Liver (tissue), 9 donors: ENCODE measurements around the gene BTBD9. TPM values are rescaled to one million over a fixed set of nuclear protein-coding genes. Genes with fewer than 3 reads are reported as not detected.

Experiments used
- DNase-seq: peaks from one replicate; pipeline ENCODE4 v3.0.0-alpha.2; 2017; ENCODE audit warnings: low spot score
- H3K27ac ChIP-seq, 2 donors: one replicate each; pipeline ENCODE4 v1.7.0; 2013; ENCODE audit warnings: inconsistent platforms in 2 of 2, low read length in 2 of 2, control low read depth in 1 of 2, low read depth in 1 of 2, mild to moderate bottlenecking in 1 of 2
- H3K27me3 ChIP-seq, 4 donors: one replicate each; pipeline versions ENCODE4 v1.6.1 to v1.7.0; 2013; ENCODE audit warnings: low read length in 3 of 4, inconsistent platforms in 1 of 4, mild to moderate bottlenecking in 1 of 4, moderate library complexity in 1 of 4; ENCODE audit not compliant: control insufficient read depth in 4 of 4, insufficient read depth in 4 of 4
- H3K36me3 ChIP-seq, 4 donors: one replicate each; pipeline versions ENCODE4 v1.6.1 to v1.7.0; 2013; ENCODE audit warnings: low read length in 3 of 4, mild to moderate bottlenecking in 3 of 4, low read depth in 1 of 4, moderate library complexity in 1 of 4; ENCODE audit not compliant: control insufficient read depth in 4 of 4, insufficient read depth in 3 of 4
- H3K4me1 ChIP-seq, 4 donors: one replicate each; pipeline versions ENCODE4 v1.6.1 to v1.7.0; 2013; ENCODE audit warnings: low read length in 3 of 4, mild to moderate bottlenecking in 3 of 4, moderate library complexity in 1 of 4; ENCODE audit not compliant: control insufficient read depth in 4 of 4, insufficient read depth in 4 of 4
- H3K4me3 ChIP-seq, 3 donors: one replicate each; pipeline versions ENCODE4 v1.6.1 to v1.7.0; 2013; ENCODE audit warnings: low read length in 3 of 3, control low read depth in 1 of 3, low read depth in 1 of 3, mild to moderate bottlenecking in 1 of 3
- H3K9ac ChIP-seq, 2 donors: one replicate each; pipeline ENCODE4 v1.7.0; 2013; ENCODE audit warnings: low read length in 2 of 2, mild to moderate bottlenecking in 2 of 2, moderate library complexity in 2 of 2, control low read depth in 1 of 2, low read depth in 1 of 2
- H3K9me3 ChIP-seq, 4 donors: one replicate each; pipeline versions ENCODE4 v1.6.1 to v1.7.0; 2013; ENCODE audit warnings: low read length in 3 of 4; ENCODE audit not compliant: control insufficient read depth in 4 of 4
- FOXA1 ChIP-seq: IDR thresholded peaks from 2 replicates; pipeline ENCODE4 v1.6.1; 2016; ENCODE audit warnings: antibody characterized with exemption
- HNF4A ChIP-seq, 2 donors: conservative IDR thresholded peaks; 2 replicates each; pipeline ENCODE4 v1.6.1; 2016; ENCODE audit warnings: antibody characterized with exemption in 2 of 2, mild to moderate bottlenecking in 2 of 2
- HNF4G ChIP-seq: IDR thresholded peaks from 2 replicates; pipeline ENCODE4 v1.6.1; 2016; ENCODE audit warnings: antibody characterized with exemption
- JUND ChIP-seq, 2 donors: IDR thresholded peaks; 2 replicates each; pipeline ENCODE4 v1.6.1; 2016; ENCODE audit warnings: antibody characterized with exemption in 2 of 2
- NR2F2 ChIP-seq: IDR thresholded peaks from 2 replicates; pipeline ENCODE4 v1.6.1; 2016; ENCODE audit warnings: antibody characterized with exemption
- RAD21 ChIP-seq, 2 donors: IDR thresholded peaks; 2 replicates each; pipeline ENCODE4 v1.6.1; 2016; ENCODE audit warnings: antibody characterized with exemption in 2 of 2, mild to moderate bottlenecking in 2 of 2
- SP1 ChIP-seq: IDR thresholded peaks from 2 replicates; pipeline ENCODE4 v1.6.1; 2018; ENCODE audit warnings: antibody characterized with exemption, mild to moderate bottlenecking
- WGBS: extraction: QIAGEN DNeasy Blood & Tissue Kit; methylation state at CpG from one replicate; pipeline ENCODE4 v1.1.7; 2013; 5-methylcytosine and 5-hydroxymethylcytosine counted together
- polyA plus RNA-seq, 2 donors: library from polyadenylated mRNA; stranded (reverse) in 1 of 2; unstranded in 1 of 2; fragments of 200-250 nt in 1 of 2; fragments of >200 nt in 1 of 2; fragmentation: Nextera tagmentation in 1 of 2; extraction: Ambion mirVana in 1 of 2; gene quantifications; one replicate each; pipeline versions ENCODE4 v1.2.1 to v1.2.3, GENCODE V29; 2013 to 2015
- total RNA-seq, 2 donors: library from RNA; depleted of rRNA; stranded (reverse); fragments of >200 nt; gene quantifications; one replicate each; pipeline ENCODE4 v1.2.3, GENCODE V29; 2014
- TF ChIP-seq, protein P1 (sequence below): IDR thresholded peaks from 2 replicates; pipeline ENCODE4 v1.6.1; 2016; ENCODE audit warnings: antibody characterized with exemption
- TF ChIP-seq, protein P2 (sequence below): IDR thresholded peaks from 2 replicates; pipeline ENCODE4 v1.6.1; 2016; ENCODE audit warnings: antibody characterized with exemption, mild to moderate bottlenecking
- TF ChIP-seq, protein P3 (sequence below): IDR thresholded peaks from 2 replicates; pipeline ENCODE4 v1.6.1; 2016; ENCODE audit warnings: antibody characterized with exemption
- donor health status: healthy.
- donor health status: healthy.
- donor health status: healthy.
- donor health status: healthy.
- donor health status: healthy.

Gene BTBD9
- total and polyA plus RNA-seq, 4 donors = 2.0 to 12.4 (median 5.7) TPM

DNA sequence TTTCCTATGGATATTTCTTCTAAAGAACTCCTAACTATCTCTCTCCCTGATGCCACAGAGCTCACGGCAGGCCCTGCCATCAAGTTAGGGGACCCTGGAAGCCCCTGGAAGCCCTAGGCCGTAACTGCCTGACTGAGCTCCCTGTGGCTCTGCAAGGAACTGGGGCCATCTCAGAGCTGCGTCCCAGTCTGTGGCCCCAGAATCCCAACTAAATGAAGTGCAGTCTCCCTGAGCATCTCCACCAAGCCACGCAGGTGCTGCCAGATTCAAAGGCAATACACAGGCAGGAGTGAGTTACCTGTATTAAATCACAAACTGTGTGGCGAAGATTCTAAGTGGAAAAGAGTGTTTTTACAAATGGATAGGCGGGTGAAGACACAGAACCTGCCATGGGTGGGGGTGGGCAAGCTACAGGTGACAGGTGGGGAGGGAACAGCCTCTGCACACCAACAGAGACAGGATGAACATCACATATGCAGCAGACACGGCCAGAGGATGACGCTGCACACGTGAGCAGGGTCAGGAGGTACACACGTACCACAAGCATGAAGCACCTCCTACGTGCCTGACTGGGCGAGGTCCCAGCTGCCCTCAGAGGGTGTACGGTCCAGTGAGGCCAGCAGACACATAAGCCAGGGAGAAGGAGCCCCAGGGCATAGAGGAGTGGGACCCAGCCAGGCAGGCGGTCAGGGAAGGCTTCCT is 461.7 kb downstream of the BTBD9 start:
- Histone ChIP-seq H3K9me3 (no peaks in the 10 kb centered on the region), H3K27me3 (no peaks in the 10 kb centered on the region), H3K36me3 (no peaks in the 10 kb centered on the region), H3K4me1 (peaks cover 0 to 16% (median 6%) of the 10 kb centered on the region in 4 donors), H3K4me3 (no peak overlapping the region), H3K9ac (no peak overlapping the region), H3K27ac (no peak overlapping the region)
- 82% methylated on average over 14 of the region's 14 CpGs for WGBS
- TF ChIP-seq, protein P1, sequence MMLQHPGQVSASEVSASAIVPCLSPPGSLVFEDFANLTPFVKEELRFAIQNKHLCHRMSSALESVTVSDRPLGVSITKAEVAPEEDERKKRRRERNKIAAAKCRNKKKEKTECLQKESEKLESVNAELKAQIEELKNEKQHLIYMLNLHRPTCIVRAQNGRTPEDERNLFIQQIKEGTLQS = no peak
- TF ChIP-seq NR2F2 (no peak), SP1 (no peak), FOXA1 (no peak), JUND (IDR thresholded peaks at IDR 0.05) (no peak)
- TF ChIP-seq, protein P2, sequence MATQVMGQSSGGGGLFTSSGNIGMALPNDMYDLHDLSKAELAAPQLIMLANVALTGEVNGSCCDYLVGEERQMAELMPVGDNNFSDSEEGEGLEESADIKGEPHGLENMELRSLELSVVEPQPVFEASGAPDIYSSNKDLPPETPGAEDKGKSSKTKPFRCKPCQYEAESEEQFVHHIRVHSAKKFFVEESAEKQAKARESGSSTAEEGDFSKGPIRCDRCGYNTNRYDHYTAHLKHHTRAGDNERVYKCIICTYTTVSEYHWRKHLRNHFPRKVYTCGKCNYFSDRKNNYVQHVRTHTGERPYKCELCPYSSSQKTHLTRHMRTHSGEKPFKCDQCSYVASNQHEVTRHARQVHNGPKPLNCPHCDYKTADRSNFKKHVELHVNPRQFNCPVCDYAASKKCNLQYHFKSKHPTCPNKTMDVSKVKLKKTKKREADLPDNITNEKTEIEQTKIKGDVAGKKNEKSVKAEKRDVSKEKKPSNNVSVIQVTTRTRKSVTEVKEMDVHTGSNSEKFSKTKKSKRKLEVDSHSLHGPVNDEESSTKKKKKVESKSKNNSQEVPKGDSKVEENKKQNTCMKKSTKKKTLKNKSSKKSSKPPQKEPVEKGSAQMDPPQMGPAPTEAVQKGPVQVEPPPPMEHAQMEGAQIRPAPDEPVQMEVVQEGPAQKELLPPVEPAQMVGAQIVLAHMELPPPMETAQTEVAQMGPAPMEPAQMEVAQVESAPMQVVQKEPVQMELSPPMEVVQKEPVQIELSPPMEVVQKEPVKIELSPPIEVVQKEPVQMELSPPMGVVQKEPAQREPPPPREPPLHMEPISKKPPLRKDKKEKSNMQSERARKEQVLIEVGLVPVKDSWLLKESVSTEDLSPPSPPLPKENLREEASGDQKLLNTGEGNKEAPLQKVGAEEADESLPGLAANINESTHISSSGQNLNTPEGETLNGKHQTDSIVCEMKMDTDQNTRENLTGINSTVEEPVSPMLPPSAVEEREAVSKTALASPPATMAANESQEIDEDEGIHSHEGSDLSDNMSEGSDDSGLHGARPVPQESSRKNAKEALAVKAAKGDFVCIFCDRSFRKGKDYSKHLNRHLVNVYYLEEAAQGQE = no peak
- TF ChIP-seq, protein P3, sequence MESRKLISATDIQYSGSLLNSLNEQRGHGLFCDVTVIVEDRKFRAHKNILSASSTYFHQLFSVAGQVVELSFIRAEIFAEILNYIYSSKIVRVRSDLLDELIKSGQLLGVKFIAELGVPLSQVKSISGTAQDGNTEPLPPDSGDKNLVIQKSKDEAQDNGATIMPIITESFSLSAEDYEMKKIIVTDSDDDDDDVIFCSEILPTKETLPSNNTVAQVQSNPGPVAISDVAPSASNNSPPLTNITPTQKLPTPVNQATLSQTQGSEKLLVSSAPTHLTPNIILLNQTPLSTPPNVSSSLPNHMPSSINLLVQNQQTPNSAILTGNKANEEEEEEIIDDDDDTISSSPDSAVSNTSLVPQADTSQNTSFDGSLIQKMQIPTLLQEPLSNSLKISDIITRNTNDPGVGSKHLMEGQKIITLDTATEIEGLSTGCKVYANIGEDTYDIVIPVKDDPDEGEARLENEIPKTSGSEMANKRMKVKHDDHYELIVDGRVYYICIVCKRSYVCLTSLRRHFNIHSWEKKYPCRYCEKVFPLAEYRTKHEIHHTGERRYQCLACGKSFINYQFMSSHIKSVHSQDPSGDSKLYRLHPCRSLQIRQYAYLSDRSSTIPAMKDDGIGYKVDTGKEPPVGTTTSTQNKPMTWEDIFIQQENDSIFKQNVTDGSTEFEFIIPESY = no peak
- no peak for DNase-seq

DNA sequence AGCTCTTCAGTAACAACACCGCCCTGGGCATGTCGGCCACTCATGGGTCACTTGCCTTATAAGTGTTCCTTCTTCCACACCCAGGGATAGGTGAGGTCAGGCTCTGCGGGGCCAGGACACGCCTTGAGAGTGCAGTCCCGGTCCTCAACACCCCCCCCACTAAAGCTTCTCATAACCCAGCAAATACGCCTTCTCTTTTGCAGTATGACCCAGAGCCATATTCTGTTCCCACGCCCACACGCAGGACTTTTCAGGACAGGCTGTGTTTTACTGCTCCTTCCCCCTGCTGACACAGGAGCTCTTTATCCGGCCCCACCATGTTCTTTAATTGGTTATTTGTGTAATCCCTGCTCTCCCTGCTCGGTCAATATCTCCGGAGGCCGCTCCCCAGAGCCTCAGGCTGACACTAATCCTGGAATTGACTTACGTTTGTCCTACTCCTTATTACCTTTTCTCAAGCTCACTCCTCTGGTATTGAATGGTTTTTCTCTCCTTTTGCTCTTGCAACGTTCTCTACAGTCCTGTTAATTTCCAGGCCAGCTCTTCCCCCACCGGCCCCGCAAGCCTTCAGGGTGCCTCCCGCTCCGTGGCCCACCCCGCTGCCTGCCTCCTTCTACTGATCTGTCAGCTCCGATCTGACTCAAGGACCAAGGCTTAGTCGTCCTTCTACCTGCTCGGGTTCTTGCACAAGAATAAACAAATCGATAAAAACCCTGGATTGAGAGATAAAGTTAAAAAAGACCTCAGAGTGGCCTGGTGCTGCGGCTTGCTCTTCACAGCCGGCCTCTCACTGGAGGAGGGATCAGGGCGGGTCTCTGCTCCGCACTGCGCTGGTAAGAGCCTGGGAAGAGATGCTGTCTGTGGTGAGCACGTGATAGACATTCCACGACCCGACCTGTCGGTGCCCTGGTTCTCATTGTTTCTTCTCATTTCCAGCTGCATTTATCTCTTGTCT is 462.7 kb downstream of the BTBD9 start:
- Histone ChIP-seq H3K4me1 (peaks cover 0 to 25% (median 10%) of the 10 kb centered on the region in 4 donors), H3K4me3 (no peak overlapping the region), H3K9ac (no peak overlapping the region), H3K27me3 (no peaks in the 10 kb centered on the region), H3K9me3 (no peaks in the 10 kb centered on the region), H3K36me3 (no peaks in the 10 kb centered on the region), H3K27ac (no peak overlapping the region)
- WGBS = 64% methylated on average over 32 of the region's 32 CpGs
- no peak for DNase-seq
- TF ChIP-seq HNF4G = no peak
- peak in 1 of 2 donors; percentile 29 for TF ChIP-seq HNF4A (conservative IDR thresholded peaks at IDR 0.05)
- TF ChIP-seq RAD21 (IDR thresholded peaks at IDR 0.05) = peak in 1 of 2 donors; percentile 35
